GM23338 (cell line): ENCODE results near the gene CD247. TPM values are rescaled to one million over a fixed set of nuclear protein-coding genes. Genes with fewer than 3 reads are reported as not detected.

Source experiments
- ATAC-seq: fragments of 200-7000 bp; cut with Tn5 transposase; 3 replicates; pipeline ENCODE4 v1.9.1; 2020
- DNase-seq: peaks from one replicate; pipeline ENCODE4 v3.0.0-alpha.2; 2015; ENCODE audit warnings: low spot score
- H2AFZ ChIP-seq: fragments of 200-600 bp; sonication (generic); 2 replicates; pipeline ENCODE4 v1.8.0; 2016; ENCODE audit warnings: antibody characterized with exemption, mild to moderate bottlenecking, moderate library complexity
- H3F3A ChIP-seq: fragments of 200-600 bp; sonication (generic); replicated peaks from 2 replicates; pipeline ENCODE4 v1.8.0; 2017; ENCODE audit warnings: antibody characterized with exemption, mixed run types, low read depth
- H3K27ac ChIP-seq: fragments of 200-600 bp; sonication (generic); 2 replicates; pipeline ENCODE4 v1.6.1; 2016; ENCODE audit warnings: low read depth
- H3K27me3 ChIP-seq: fragments of 200-600 bp; sonication (generic); 2 replicates; pipeline ENCODE4 v1.8.0; 2016; ENCODE audit warnings: mild to moderate bottlenecking, mixed run types, moderate library complexity; ENCODE audit not compliant: insufficient read depth
- H3K36me3 ChIP-seq: fragments of 200-600 bp; sonication (generic); 2 replicates; pipeline ENCODE4 v1.8.0; 2016; ENCODE audit warnings: mild to moderate bottlenecking; ENCODE audit not compliant: insufficient read depth
- H3K4me1 ChIP-seq: fragments of 200-600 bp; sonication (generic); 2 replicates; pipeline ENCODE4 v1.8.0; 2016; ENCODE audit warnings: mild to moderate bottlenecking, moderate library complexity; ENCODE audit not compliant: insufficient read depth
- H3K4me2 ChIP-seq: fragments of 200-600 bp; sonication (generic); 2 replicates; pipeline ENCODE4 v1.7.1; 2017; ENCODE audit warnings: mixed run types
- H3K4me3 ChIP-seq: fragments of 200-600 bp; sonication (generic); 2 replicates; pipeline ENCODE4 v1.6.1; 2016; ENCODE audit warnings: mixed run types
- H3K79me2 ChIP-seq: fragments of 200-600 bp; sonication (generic); replicated peaks from 2 replicates; pipeline ENCODE4 v1.8.0; 2017; ENCODE audit warnings: mild to moderate bottlenecking; ENCODE audit not compliant: insufficient read depth
- H3K9me2 ChIP-seq: fragments of 200-600 bp; sonication (generic); 2 replicates; pipeline ENCODE4 v1.8.0; 2017; ENCODE audit not compliant: insufficient read depth
- H4K20me1 ChIP-seq: fragments of 200-600 bp; sonication (generic); replicated peaks from 2 replicates; pipeline ENCODE4 v1.8.0; 2017; ENCODE audit warnings: mild to moderate bottlenecking; ENCODE audit not compliant: insufficient read depth
- H3K27ac Mint-ChIP-seq: 2 replicates; pipeline ENCODE4 v1.8.0; 2020; ENCODE audit warnings: inconsistent platforms, mild to moderate bottlenecking, moderate library complexity, mixed read lengths
- H3K27me3 Mint-ChIP-seq: 3 replicates; pipeline ENCODE4 v1.8.0; 2022; ENCODE audit warnings: low read depth, mild to moderate bottlenecking, moderate library complexity, mixed read lengths, inconsistent platforms; ENCODE audit not compliant: insufficient read depth, poor library complexity
- H3K36me3 Mint-ChIP-seq: 3 replicates; pipeline ENCODE4 v1.8.0; 2021; ENCODE audit warnings: low read depth, mild to moderate bottlenecking, inconsistent platforms, moderate library complexity, mixed read lengths
- H3K4me1 Mint-ChIP-seq: 3 replicates; pipeline ENCODE4 v1.8.0; 2020; ENCODE audit warnings: mild to moderate bottlenecking, inconsistent platforms, mixed read lengths
- H3K4me3 Mint-ChIP-seq: 3 replicates; pipeline ENCODE4 v1.8.0; 2021; ENCODE audit warnings: moderate library complexity, mild to moderate bottlenecking, inconsistent platforms, mixed read lengths
- H3K9me3 Mint-ChIP-seq: 3 replicates; pipeline ENCODE4 v1.8.0; 2020; ENCODE audit warnings: moderate library complexity, mild to moderate bottlenecking, inconsistent platforms, mixed read lengths
- CREB1 ChIP-seq: fragments of 250-450 bp; sonication (Bioruptor Pico); IDR thresholded peaks from 2 replicates; pipeline ENCODE4 v1.5.0; 2020; ENCODE audit warnings: low read depth, mild to moderate bottlenecking, moderate library complexity
- CTCF ChIP-seq, 2 experiments: fragments of 200-600 bp in 1 of 2; sonication (generic) in 1 of 2; conservative IDR thresholded peaks; 2 replicates each; pipeline versions ENCODE4 v1.5.1 to v1.6.1; 2016 to 2017; ENCODE audit warnings: antibody characterized with exemption in 2 of 2, low read depth in 2 of 2, mild to moderate bottlenecking in 2 of 2, moderate library complexity in 1 of 2
- EZH2 ChIP-seq: fragments of 200-600 bp; sonication (generic); IDR thresholded peaks from one replicate; pipeline ENCODE4 v1.8.0; 2017; ENCODE audit warnings: antibody characterized with exemption, mild to moderate bottlenecking, low read depth; ENCODE audit not compliant: unreplicated experiment
- EZH2phosphoT487 ChIP-seq: fragments of 200-600 bp; sonication (generic); IDR thresholded peaks from one replicate; pipeline ENCODE4 v1.8.1; 2018; ENCODE audit warnings: antibody characterized with exemption; ENCODE audit not compliant: unreplicated experiment
- JUNB ChIP-seq: IDR thresholded peaks from one replicate; pipeline ENCODE4 v1.6.1; 2016; ENCODE audit warnings: antibody characterized with exemption; ENCODE audit not compliant: unreplicated experiment
- NANOG ChIP-seq: IDR thresholded peaks from 2 replicates; pipeline ENCODE4 v1.6.1; 2016; ENCODE audit warnings: antibody characterized with exemption, borderline replicate concordance
- POLR2AphosphoS5 ChIP-seq: IDR thresholded peaks from 2 replicates; pipeline ENCODE4 v1.6.1; 2016; ENCODE audit warnings: antibody characterized with exemption, low read depth
- STAT1 ChIP-seq: IDR thresholded peaks from one replicate; pipeline ENCODE4 v1.6.1; 2016; ENCODE audit warnings: antibody characterized with exemption; ENCODE audit not compliant: unreplicated experiment
- ZNF114 ChIP-seq: fragments of 250-450 bp; sonication (Bioruptor Pico); IDR thresholded peaks from 2 replicates; pipeline ENCODE4 v1.5.0; 2020; ENCODE audit warnings: mild to moderate bottlenecking, moderate library complexity
- ZNF331 ChIP-seq: fragments of 250-450 bp; sonication (Bioruptor Pico); IDR thresholded peaks from 2 replicates; pipeline ENCODE4 v1.5.0; 2020; ENCODE audit warnings: low read depth, mild to moderate bottlenecking, moderate library complexity
- polyA plus RNA-seq: library from polyadenylated mRNA; unstranded; fragments of >200 nt; fragmentation: Nextera tagmentation; extraction: Ambion mirVana; gene quantifications from 2 replicates; pipeline ENCODE4 v1.2.1, GENCODE V29; 2016
- total RNA-seq: library from RNA; depleted of rRNA; stranded (reverse); fragments of >200 nt; shearing (Covaris generic); gene quantifications from 2 replicates; pipeline ENCODE4 v1.2.3, GENCODE V29; 2014
- TF ChIP-seq, protein P1 (sequence below): fragments of 250-450 bp; sonication (Bioruptor Pico); IDR thresholded peaks from 2 replicates; pipeline ENCODE4 v1.5.0; 2020; ENCODE audit warnings: mild to moderate bottlenecking, moderate library complexity
- TF ChIP-seq, protein P2 (sequence below): IDR thresholded peaks from 2 replicates; pipeline ENCODE4 v1.6.1; 2016; ENCODE audit warnings: antibody characterized with exemption
- TF ChIP-seq, protein P3 (sequence below): IDR thresholded peaks from one replicate; pipeline ENCODE4 v1.6.1; 2018; ENCODE audit warnings: antibody characterized with exemption; ENCODE audit not compliant: unreplicated experiment

The CD247 gene
- total and polyA plus RNA-seq, 2 experiments from 2014 or later: 1.2 to 1.4 TPM

GRCh38 chr1:167545349-167545748, 27.0 kb upstream of the CD247 start:
- ATAC-seq (no peak), DNase-seq (no peak)
- no peaks in the 10 kb centered on the region for H3K27me3 ChIP-seq
- Mint-ChIP-seq H3K9me3 (no peaks in the 10 kb centered on the region), H3K27ac (no peak overlapping the region), H3K4me1 (peaks cover 7% of the 10 kb centered on the region), H3K27me3 (peaks cover 5% of the 10 kb centered on the region), H3K36me3 (peaks cover 19% of the 10 kb centered on the region), H3K4me3 (no peak overlapping the region)
- no peak overlapping the region for H2AFZ ChIP-seq
- peaks cover 3% of the 10 kb centered on the region for H4K20me1 ChIP-seq
- TF ChIP-seq CREB1 (CRISPR knock-in tag): no peak
- TF ChIP-seq POLR2AphosphoS5: no peak
- TF ChIP-seq ZNF331: no peak
- TF ChIP-seq CTCF (conservative IDR thresholded peaks at IDR 0.05; ENCODE audit: low read depth in 2 of 2): no peak
- TF ChIP-seq, protein P1, sequence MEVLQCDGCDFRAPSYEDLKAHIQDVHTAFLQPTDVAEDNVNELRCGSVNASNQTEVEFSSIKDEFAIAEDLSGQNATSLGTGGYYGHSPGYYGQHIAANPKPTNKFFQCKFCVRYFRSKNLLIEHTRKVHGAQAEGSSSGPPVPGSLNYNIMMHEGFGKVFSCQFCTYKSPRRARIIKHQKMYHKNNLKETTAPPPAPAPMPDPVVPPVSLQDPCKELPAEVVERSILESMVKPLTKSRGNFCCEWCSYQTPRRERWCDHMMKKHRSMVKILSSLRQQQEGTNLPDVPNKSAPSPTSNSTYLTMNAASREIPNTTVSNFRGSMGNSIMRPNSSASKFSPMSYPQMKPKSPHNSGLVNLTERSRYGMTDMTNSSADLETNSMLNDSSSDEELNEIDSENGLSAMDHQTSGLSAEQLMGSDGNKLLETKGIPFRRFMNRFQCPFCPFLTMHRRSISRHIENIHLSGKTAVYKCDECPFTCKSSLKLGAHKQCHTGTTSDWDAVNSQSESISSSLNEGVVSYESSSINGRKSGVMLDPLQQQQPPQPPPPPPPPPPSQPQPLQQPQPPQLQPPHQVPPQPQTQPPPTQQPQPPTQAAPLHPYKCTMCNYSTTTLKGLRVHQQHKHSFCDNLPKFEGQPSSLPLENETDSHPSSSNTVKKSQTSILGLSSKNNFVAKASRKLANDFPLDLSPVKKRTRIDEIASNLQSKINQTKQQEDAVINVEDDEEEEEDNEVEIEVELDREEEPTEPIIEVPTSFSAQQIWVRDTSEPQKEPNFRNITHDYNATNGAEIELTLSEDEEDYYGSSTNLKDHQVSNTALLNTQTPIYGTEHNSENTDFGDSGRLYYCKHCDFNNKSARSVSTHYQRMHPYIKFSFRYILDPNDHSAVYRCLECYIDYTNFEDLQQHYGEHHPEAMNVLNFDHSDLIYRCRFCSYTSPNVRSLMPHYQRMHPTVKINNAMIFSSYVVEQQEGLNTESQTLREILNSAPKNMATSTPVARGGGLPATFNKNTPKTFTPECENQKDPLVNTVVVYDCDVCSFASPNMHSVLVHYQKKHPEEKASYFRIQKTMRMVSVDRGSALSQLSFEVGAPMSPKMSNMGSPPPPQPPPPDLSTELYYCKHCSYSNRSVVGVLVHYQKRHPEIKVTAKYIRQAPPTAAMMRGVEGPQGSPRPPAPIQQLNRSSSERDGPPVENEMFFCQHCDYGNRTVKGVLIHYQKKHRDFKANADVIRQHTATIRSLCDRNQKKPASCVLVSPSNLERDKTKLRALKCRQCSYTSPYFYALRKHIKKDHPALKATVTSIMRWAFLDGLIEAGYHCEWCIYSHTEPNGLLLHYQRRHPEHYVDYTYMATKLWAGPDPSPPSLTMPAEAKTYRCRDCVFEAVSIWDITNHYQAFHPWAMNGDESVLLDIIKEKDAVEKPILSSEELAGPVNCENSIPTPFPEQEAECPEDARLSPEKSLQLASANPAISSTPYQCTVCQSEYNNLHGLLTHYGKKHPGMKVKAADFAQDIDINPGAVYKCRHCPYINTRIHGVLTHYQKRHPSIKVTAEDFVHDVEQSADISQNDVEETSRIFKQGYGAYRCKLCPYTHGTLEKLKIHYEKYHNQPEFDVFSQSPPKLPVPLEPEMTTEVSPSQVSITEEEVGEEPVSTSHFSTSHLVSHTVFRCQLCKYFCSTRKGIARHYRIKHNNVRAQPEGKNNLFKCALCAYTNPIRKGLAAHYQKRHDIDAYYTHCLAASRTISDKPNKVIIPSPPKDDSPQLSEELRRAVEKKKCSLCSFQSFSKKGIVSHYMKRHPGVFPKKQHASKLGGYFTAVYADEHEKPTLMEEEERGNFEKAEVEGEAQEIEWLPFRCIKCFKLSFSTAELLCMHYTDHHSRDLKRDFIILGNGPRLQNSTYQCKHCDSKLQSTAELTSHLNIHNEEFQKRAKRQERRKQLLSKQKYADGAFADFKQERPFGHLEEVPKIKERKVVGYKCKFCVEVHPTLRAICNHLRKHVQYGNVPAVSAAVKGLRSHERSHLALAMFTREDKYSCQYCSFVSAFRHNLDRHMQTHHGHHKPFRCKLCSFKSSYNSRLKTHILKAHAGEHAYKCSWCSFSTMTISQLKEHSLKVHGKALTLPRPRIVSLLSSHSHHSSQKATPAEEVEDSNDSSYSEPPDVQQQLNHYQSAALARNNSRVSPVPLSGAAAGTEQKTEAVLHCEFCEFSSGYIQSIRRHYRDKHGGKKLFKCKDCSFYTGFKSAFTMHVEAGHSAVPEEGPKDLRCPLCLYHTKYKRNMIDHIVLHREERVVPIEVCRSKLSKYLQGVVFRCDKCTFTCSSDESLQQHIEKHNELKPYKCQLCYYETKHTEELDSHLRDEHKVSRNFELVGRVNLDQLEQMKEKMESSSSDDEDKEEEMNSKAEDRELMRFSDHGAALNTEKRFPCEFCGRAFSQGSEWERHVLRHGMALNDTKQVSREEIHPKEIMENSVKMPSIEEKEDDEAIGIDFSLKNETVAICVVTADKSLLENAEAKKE: no peak
- TF ChIP-seq, protein P2, sequence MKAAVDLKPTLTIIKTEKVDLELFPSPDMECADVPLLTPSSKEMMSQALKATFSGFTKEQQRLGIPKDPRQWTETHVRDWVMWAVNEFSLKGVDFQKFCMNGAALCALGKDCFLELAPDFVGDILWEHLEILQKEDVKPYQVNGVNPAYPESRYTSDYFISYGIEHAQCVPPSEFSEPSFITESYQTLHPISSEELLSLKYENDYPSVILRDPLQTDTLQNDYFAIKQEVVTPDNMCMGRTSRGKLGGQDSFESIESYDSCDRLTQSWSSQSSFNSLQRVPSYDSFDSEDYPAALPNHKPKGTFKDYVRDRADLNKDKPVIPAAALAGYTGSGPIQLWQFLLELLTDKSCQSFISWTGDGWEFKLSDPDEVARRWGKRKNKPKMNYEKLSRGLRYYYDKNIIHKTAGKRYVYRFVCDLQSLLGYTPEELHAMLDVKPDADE: no peak
- TF ChIP-seq, protein P3, sequence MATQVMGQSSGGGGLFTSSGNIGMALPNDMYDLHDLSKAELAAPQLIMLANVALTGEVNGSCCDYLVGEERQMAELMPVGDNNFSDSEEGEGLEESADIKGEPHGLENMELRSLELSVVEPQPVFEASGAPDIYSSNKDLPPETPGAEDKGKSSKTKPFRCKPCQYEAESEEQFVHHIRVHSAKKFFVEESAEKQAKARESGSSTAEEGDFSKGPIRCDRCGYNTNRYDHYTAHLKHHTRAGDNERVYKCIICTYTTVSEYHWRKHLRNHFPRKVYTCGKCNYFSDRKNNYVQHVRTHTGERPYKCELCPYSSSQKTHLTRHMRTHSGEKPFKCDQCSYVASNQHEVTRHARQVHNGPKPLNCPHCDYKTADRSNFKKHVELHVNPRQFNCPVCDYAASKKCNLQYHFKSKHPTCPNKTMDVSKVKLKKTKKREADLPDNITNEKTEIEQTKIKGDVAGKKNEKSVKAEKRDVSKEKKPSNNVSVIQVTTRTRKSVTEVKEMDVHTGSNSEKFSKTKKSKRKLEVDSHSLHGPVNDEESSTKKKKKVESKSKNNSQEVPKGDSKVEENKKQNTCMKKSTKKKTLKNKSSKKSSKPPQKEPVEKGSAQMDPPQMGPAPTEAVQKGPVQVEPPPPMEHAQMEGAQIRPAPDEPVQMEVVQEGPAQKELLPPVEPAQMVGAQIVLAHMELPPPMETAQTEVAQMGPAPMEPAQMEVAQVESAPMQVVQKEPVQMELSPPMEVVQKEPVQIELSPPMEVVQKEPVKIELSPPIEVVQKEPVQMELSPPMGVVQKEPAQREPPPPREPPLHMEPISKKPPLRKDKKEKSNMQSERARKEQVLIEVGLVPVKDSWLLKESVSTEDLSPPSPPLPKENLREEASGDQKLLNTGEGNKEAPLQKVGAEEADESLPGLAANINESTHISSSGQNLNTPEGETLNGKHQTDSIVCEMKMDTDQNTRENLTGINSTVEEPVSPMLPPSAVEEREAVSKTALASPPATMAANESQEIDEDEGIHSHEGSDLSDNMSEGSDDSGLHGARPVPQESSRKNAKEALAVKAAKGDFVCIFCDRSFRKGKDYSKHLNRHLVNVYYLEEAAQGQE: no peak
- no peak for TF ChIP-seq STAT1
- TF ChIP-seq NANOG: no peak
- no peak for TF ChIP-seq JUNB
- no peak for TF ChIP-seq EZH2phosphoT487
- TF ChIP-seq EZH2: no peak
- TF ChIP-seq ZNF114 (CRISPR knock-in tag): no peak
- no peaks in the 10 kb centered on the region for H3F3A ChIP-seq
- no peak overlapping the region for H3K4me3 ChIP-seq
- no peak overlapping the region for H3K27ac ChIP-seq
- no peaks in the 10 kb centered on the region for H3K4me1 ChIP-seq
- no peaks in the 10 kb centered on the region for H3K9me2 ChIP-seq
- peaks cover 7% of the 10 kb centered on the region; the same call in 1 of the 2 replicates for H3K36me3 ChIP-seq
- no peak overlapping the region for H3K4me2 ChIP-seq
- no peaks in the 10 kb centered on the region for H3K79me2 ChIP-seq
